GM23248 (cell line): ENCODE results near the gene RBM19.

Source experiments
- EZH2 ChIP-seq: fragments of 200-600 bp; sonication (generic); IDR thresholded peaks from 2 replicates; pipeline ENCODE4 v1.6.1; 2018; ENCODE audit warnings: antibody characterized with exemption, mild to moderate bottlenecking; ENCODE audit not compliant: insufficient read depth, poor library complexity, severe bottlenecking
- EZH2phosphoT487 ChIP-seq: fragments of 200-600 bp; sonication (generic); IDR thresholded peaks from 2 replicates; pipeline ENCODE4 v1.6.1; 2018; ENCODE audit warnings: antibody characterized with exemption, moderate library complexity, mild to moderate bottlenecking, low read depth; ENCODE audit not compliant: insufficient read depth

GRCh38 chr12:113794774-113795173 lies 171.4 kb downstream of the RBM19 start:
- TF ChIP-seq EZH2phosphoT487 = no peak
- no peak for TF ChIP-seq EZH2
